ENCODE results near the gene FAM120B. TPM values are rescaled to one million over a fixed set of nuclear protein-coding genes. Genes with fewer than 3 reads are reported as not detected.

FAM120B gene
- total and polyA plus RNA-seq, 2 donors (not counting 1 experiment from before 2014, with no cell fraction given): 14.4 to 19.3 TPM

- Histone ChIP-seq H3K9ac (ENCODE audit: insufficient read depth, low read length) (no peak overlapping the region), H2AFZ (ENCODE audit: low read length) (no peak overlapping the region), H3K9me3 (ENCODE audit: control insufficient read depth, insufficient read depth, low read depth, low read length) (no peaks in the 10 kb centered on the region), H3K79me2 (ENCODE audit: control insufficient read depth, insufficient read depth, low read length) (no peaks in the 10 kb centered on the region), H3K27me3 (ENCODE audit: control insufficient read depth, insufficient read depth, low read length) (no peaks in the 10 kb centered on the region), H3K27ac (ENCODE audit: insufficient read depth, low read length) (no peak overlapping the region), H3K4me1 (ENCODE audit: control insufficient read depth, extremely low read depth, insufficient read depth, low read length) (peaks cover 22% of the 10 kb centered on the region), H3K36me3 (ENCODE audit: control insufficient read depth, insufficient read depth, low read length) (no peaks in the 10 kb centered on the region), H4K20me1 (ENCODE audit: control insufficient read depth, extremely low read depth, insufficient read depth, low read length) (no peaks in the 10 kb centered on the region), H3K4me3 (replicated peaks in 1 of 4; ENCODE audit: control extremely low read depth in 1 of 4, insufficient read depth in 1 of 4, low read depth in 3 of 4, low read length in 4 of 4) (no peak overlapping the region), H3K4me2 (ENCODE audit: extremely low read depth, insufficient read depth, low read length) (no peak overlapping the region)
- TF ChIP-seq CTCF (conservative IDR thresholded peaks at IDR 0.05 in 1 of 2, IDR thresholded peaks at IDR 0.05 in 1 of 2; ENCODE audit: low read depth in 1 of 2, low read length in 2 of 2) (no peak), EZH2 (IDR thresholded peaks at IDR 0.05; ENCODE audit: low read length, missing control alignments) (no peak)
- DNase-seq (ENCODE audit: low read depth in 2 of 2): no peak
Measured at GRCh38 chr6:170435766-170436165, 129.2 kb downstream of the FAM120B start.

- Histone ChIP-seq H3K27me3 (ENCODE audit: control insufficient read depth, insufficient read depth, low read length) (no peaks in the 10 kb centered on the region), H3K9me3 (ENCODE audit: control insufficient read depth, insufficient read depth, low read depth, low read length) (no peaks in the 10 kb centered on the region), H3K4me1 (ENCODE audit: control insufficient read depth, extremely low read depth, insufficient read depth, low read length) (peaks cover 22% of the 10 kb centered on the region), H2AFZ (ENCODE audit: low read length) (no peak overlapping the region), H4K20me1 (ENCODE audit: control insufficient read depth, extremely low read depth, insufficient read depth, low read length) (no peaks in the 10 kb centered on the region), H3K9ac (ENCODE audit: insufficient read depth, low read length) (no peak overlapping the region), H3K4me3 (replicated peaks in 1 of 4; ENCODE audit: control extremely low read depth in 1 of 4, insufficient read depth in 1 of 4, low read depth in 3 of 4, low read length in 4 of 4) (no peak overlapping the region), H3K4me2 (ENCODE audit: extremely low read depth, insufficient read depth, low read length) (no peak overlapping the region), H3K27ac (ENCODE audit: insufficient read depth, low read length) (no peak overlapping the region), H3K79me2 (ENCODE audit: control insufficient read depth, insufficient read depth, low read length) (no peaks in the 10 kb centered on the region), H3K36me3 (ENCODE audit: control insufficient read depth, insufficient read depth, low read length) (no peaks in the 10 kb centered on the region)
- no peak for DNase-seq (ENCODE audit: low read depth in 2 of 2)
- no peak for TF ChIP-seq EZH2 (IDR thresholded peaks at IDR 0.05; ENCODE audit: low read length, missing control alignments)
- TF ChIP-seq CTCF (conservative IDR thresholded peaks at IDR 0.05 in 1 of 2, IDR thresholded peaks at IDR 0.05 in 1 of 2; ENCODE audit: low read depth in 1 of 2, low read length in 2 of 2): no peak
Measured at GRCh38 chr6:170436209-170436809, 129.8 kb downstream of the FAM120B start.

DNA sequence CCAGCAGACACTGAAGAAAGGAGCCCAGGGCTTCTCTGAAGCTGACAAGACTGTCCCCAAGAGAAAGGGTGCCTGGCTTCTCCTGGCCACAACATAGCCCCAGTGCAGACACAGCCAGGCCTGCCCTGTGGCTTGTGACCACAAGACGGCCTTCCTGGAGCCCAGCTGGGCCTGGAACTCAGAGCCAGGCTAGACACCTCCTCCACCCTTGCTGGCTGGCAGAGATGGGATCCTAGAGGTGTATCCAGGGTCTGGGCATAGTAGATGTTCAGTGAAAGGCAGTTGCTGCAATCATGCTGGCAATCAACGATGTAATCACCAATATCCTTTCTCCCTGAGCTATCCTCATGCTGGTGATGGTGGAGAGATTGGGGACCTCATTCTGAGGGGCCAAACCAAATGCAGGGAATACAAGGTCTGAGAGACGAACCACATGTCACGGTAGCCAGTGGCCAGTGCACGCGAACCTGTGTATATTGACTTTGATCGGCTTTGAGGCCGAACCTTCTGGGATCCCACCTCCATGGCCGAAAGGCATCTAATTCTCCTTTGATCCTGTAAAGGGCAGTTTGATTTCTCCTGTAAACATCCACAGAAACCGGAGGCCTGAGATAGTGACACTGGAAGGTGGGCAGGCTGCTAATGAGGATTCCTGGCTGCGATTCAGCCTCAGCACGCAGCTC, 131.3 kb downstream of the FAM120B start:
- Histone ChIP-seq H3K27me3 (ENCODE audit: control insufficient read depth, insufficient read depth, low read length) (no peaks in the 10 kb centered on the region), H4K20me1 (ENCODE audit: control insufficient read depth, extremely low read depth, insufficient read depth, low read length) (no peaks in the 10 kb centered on the region), H3K9me3 (ENCODE audit: control insufficient read depth, insufficient read depth, low read depth, low read length) (no peaks in the 10 kb centered on the region), H2AFZ (ENCODE audit: low read length) (peak overlapping the region; percentile 58), H3K4me1 (ENCODE audit: control insufficient read depth, extremely low read depth, insufficient read depth, low read length) (peaks cover 22% of the 10 kb centered on the region), H3K36me3 (ENCODE audit: control insufficient read depth, insufficient read depth, low read length) (no peaks in the 10 kb centered on the region), H3K27ac (ENCODE audit: insufficient read depth, low read length) (peak overlapping the region; percentile 97), H3K79me2 (ENCODE audit: control insufficient read depth, insufficient read depth, low read length) (no peaks in the 10 kb centered on the region), H3K4me2 (ENCODE audit: extremely low read depth, insufficient read depth, low read length) (peak overlapping the region; percentile 81), H3K9ac (ENCODE audit: insufficient read depth, low read length) (peak overlapping the region; percentile 67), H3K4me3 (replicated peaks in 1 of 4; ENCODE audit: control extremely low read depth in 1 of 4, insufficient read depth in 1 of 4, low read depth in 3 of 4, low read length in 4 of 4) (peak overlapping the region in 1 of 4 experiments; percentile 12)
- DNase-seq (ENCODE audit: low read depth in 2 of 2): peak in 1 of 2 donors; percentile 40
- no peak for TF ChIP-seq EZH2 (IDR thresholded peaks at IDR 0.05; ENCODE audit: low read length, missing control alignments)
- TF ChIP-seq CTCF (conservative IDR thresholded peaks at IDR 0.05 in 1 of 2, IDR thresholded peaks at IDR 0.05 in 1 of 2; ENCODE audit: low read depth in 1 of 2, low read length in 2 of 2): no peak
